MM.1S (cell line): Measurements from ENCODE around the gene MX1.

Source experiments
- DNase-seq: peaks from one replicate; pipeline ENCODE4 v3.0.0-alpha.2; 2015
- H2AFZ ChIP-seq: fragments of 300-600 bp; sonication (generic); 2 replicates; pipeline ENCODE4 v1.6.0; 2016; ENCODE audit warnings: antibody characterized with exemption, low read length
- H3F3A ChIP-seq: fragments of 300-600 bp; sonication (generic); 2 replicates; pipeline ENCODE4 v1.6.1; 2016; ENCODE audit warnings: mild to moderate bottlenecking, antibody characterized with exemption, low read length, moderate library complexity, mixed read lengths; ENCODE audit not compliant: insufficient read depth
- H3K27ac ChIP-seq: fragments of 300-600 bp; sonication (generic); 2 replicates; pipeline ENCODE4 v1.5.1; 2016; ENCODE audit warnings: mild to moderate bottlenecking, low read length
- H3K27me3 ChIP-seq: fragments of 300-600 bp; sonication (generic); replicated peaks from 2 replicates; pipeline ENCODE4 v1.6.0; 2016; ENCODE audit warnings: low read length; ENCODE audit not compliant: insufficient read depth
- H3K36me3 ChIP-seq: fragments of 300-600 bp; sonication (generic); replicated peaks from 2 replicates; pipeline ENCODE4 v1.6.1; 2016; ENCODE audit warnings: mild to moderate bottlenecking, low read length, mixed read lengths; ENCODE audit not compliant: insufficient read depth
- H3K4me1 ChIP-seq: fragments of 300-600 bp; sonication (generic); 2 replicates; pipeline ENCODE4 v1.6.1; 2016; ENCODE audit warnings: low read length, mixed read lengths
- H3K4me2 ChIP-seq: fragments of 300-600 bp; sonication (generic); 2 replicates; pipeline ENCODE4 v1.6.0; 2016; ENCODE audit warnings: low read depth, low read length
- H3K4me3 ChIP-seq: fragments of 300-600 bp; sonication (generic); 2 replicates; pipeline ENCODE4 v1.5.1; 2016; ENCODE audit warnings: low read length, mixed read lengths
- H3K79me2 ChIP-seq: fragments of 300-600 bp; sonication (generic); 2 replicates; pipeline ENCODE4 v1.6.1; 2016; ENCODE audit warnings: mixed run types, low read length, mixed read lengths
- H3K9ac ChIP-seq: fragments of 300-600 bp; sonication (generic); 2 replicates; pipeline ENCODE4 v1.6.1; 2016; ENCODE audit warnings: low read length, mixed read lengths
- H3K9me2 ChIP-seq: fragments of 300-600 bp; sonication (generic); replicated peaks from 2 replicates; pipeline ENCODE4 v1.6.1; 2016; ENCODE audit warnings: mild to moderate bottlenecking, low read length, mixed read lengths; ENCODE audit not compliant: insufficient read depth
- H3K9me3 ChIP-seq: fragments of 300-600 bp; sonication (generic); replicated peaks from 2 replicates; pipeline ENCODE4 v1.6.1; 2016; ENCODE audit warnings: mild to moderate bottlenecking, low read length, mixed read lengths; ENCODE audit not compliant: insufficient read depth
- H4K20me1 ChIP-seq: fragments of 300-600 bp; sonication (generic); 2 replicates; pipeline ENCODE4 v1.6.1; 2016; ENCODE audit warnings: mild to moderate bottlenecking, low read length, moderate library complexity, mixed read lengths; ENCODE audit not compliant: insufficient read depth
- CTCF ChIP-seq: fragments of 300-600 bp; sonication (generic); IDR thresholded peaks from 2 replicates; pipeline ENCODE4 v1.5.1; 2016; ENCODE audit warnings: antibody characterized with exemption, low read length, mixed read lengths
- EZH2 ChIP-seq: fragments of 300-600 bp; sonication (generic); optimal IDR thresholded peaks from 2 replicates; pipeline ENCODE3; 2017; ENCODE audit warnings: low read depth, mild to moderate bottlenecking, antibody characterized with exemption, low read length, mixed read lengths
- EZH2phosphoT487 ChIP-seq: fragments of 300-600 bp; sonication (generic); IDR thresholded peaks from 2 replicates; pipeline ENCODE4 v1.6.1; 2018; ENCODE audit warnings: antibody characterized with exemption, low read length

The MX1 gene

GRCh38 chr21:41405321-41405720 lies 20.7 kb upstream of the MX1 start:
- Histone ChIP-seq H3K9ac (no peak overlapping the region), H4K20me1 (no peaks in the 10 kb centered on the region), H3K27me3 (no peaks in the 10 kb centered on the region), H3K27ac (no peak overlapping the region), H3K9me2 (no peaks in the 10 kb centered on the region), H2AFZ (no peak overlapping the region), H3K79me2 (no peaks in the 10 kb centered on the region), H3K4me2 (no peak overlapping the region), H3K9me3 (no peaks in the 10 kb centered on the region), H3K4me3 (no peak overlapping the region), H3K36me3 (no peaks in the 10 kb centered on the region), H3F3A (no peaks in the 10 kb centered on the region), H3K4me1 (no peaks in the 10 kb centered on the region)
- no peak for DNase-seq
- TF ChIP-seq CTCF, result no peak
- no peak for TF ChIP-seq EZH2phosphoT487
- TF ChIP-seq EZH2, result no peak

- DNase-seq, result no peak
- Histone ChIP-seq H3K4me3 (no peak overlapping the region), H3K36me3 (no peaks in the 10 kb centered on the region), H3F3A (no peaks in the 10 kb centered on the region), H3K9me2 (no peaks in the 10 kb centered on the region), H3K79me2 (no peaks in the 10 kb centered on the region), H3K4me2 (no peak overlapping the region), H4K20me1 (no peaks in the 10 kb centered on the region), H3K4me1 (no peaks in the 10 kb centered on the region), H3K9me3 (no peaks in the 10 kb centered on the region), H3K27ac (no peak overlapping the region), H3K9ac (no peak overlapping the region), H2AFZ (no peak overlapping the region), H3K27me3 (no peaks in the 10 kb centered on the region)
- TF ChIP-seq CTCF (no peak), EZH2 (no peak), EZH2phosphoT487 (no peak)
These were observed 19.7 kb upstream of the MX1 start for GRCh38 chr21:41406340-41406739.

- no peak for TF ChIP-seq CTCF
- TF ChIP-seq EZH2, result no peak
- TF ChIP-seq EZH2phosphoT487, result no peak
These were observed 18.2 kb upstream of the MX1 start for GRCh38 chr21:41407541-41408460.

More at GRCh38 chr21:41407541-41408460, 18.2 kb upstream of the MX1 start:
- no peak for DNase-seq
- no peaks in the 10 kb centered on the region for H4K20me1 ChIP-seq
- no peaks in the 10 kb centered on the region for H3K36me3 ChIP-seq
- H3K9me2 ChIP-seq, result no peaks in the 10 kb centered on the region
- no peak overlapping the region for H3K27ac ChIP-seq
- no peak overlapping the region for H2AFZ ChIP-seq
- H3K4me2 ChIP-seq, result no peak overlapping the region
- H3F3A ChIP-seq, result no peaks in the 10 kb centered on the region
- no peak overlapping the region for H3K9ac ChIP-seq
- no peaks in the 10 kb centered on the region for H3K4me1 ChIP-seq
- H3K27me3 ChIP-seq, result no peaks in the 10 kb centered on the region
- H3K4me3 ChIP-seq, result no peak overlapping the region
- H3K9me3 ChIP-seq, result no peaks in the 10 kb centered on the region
- H3K79me2 ChIP-seq, result no peaks in the 10 kb centered on the region
